ENCODE data around the gene MAK.
"Not testable (repeated sequence)": the region's sequence is repeated elsewhere in the genome, so short reads cannot be mapped to it uniquely, and the experiment has no call there.

MAK gene

GRCh38 chr6:10723567-10723881 is 114.8 kb downstream of the MAK start:
- no peak for TF ChIP-seq CTCF (IDR thresholded peaks at IDR 0.05; ENCODE audit: low read depth, low read length, missing control alignments)
- no peak for DNase-seq (ENCODE audit: low read depth)
- peak overlapping the region; percentile 58 for H3K4me3 ChIP-seq (ENCODE audit: low read depth, low read length)

- peak; percentile 79 for DNase-seq (ENCODE audit: low read depth)
- peak within 1 kb of the TSS; percentile 58 for H3K4me3 ChIP-seq (ENCODE audit: low read depth, low read length)
- TF ChIP-seq CTCF (IDR thresholded peaks at IDR 0.05; ENCODE audit: low read depth, low read length, missing control alignments): no peak
Observed at GRCh38 chr6:10722820-10723566, 115.3 kb downstream of the MAK start, which contains the start of gene TMEM14C. Gene TMEM14C, plus strand, starts transcription at chr6:10723070. Its CDS starts 1,544 bp downstream, at chr6:10724614.

- DNase-seq (ENCODE audit: low read depth): no peak
- TF ChIP-seq CTCF (IDR thresholded peaks at IDR 0.05; ENCODE audit: low read depth, low read length, missing control alignments): no peak
- H3K4me3 ChIP-seq (ENCODE audit: low read depth, low read length): peak overlapping the region; percentile 58
Observed at GRCh38 chr6:10722570-10722819, 115.8 kb downstream of the MAK start.

GRCh38 chr6:10721850-10722569 is 116.3 kb downstream of the MAK start:
- TF ChIP-seq CTCF (IDR thresholded peaks at IDR 0.05; ENCODE audit: low read depth, low read length, missing control alignments): no peak
- H3K4me3 ChIP-seq (ENCODE audit: low read depth, low read length): peak overlapping the region; percentile 58
- no peak for DNase-seq (ENCODE audit: low read depth)

- not testable (repeated sequence) for DNase-seq (ENCODE audit: low read depth)
- H3K4me3 ChIP-seq (ENCODE audit: low read depth, low read length): peak overlapping the region; percentile 69
Observed at GRCh38 chr6:10720960-10721849, 117.1 kb downstream of the MAK start.

GRCh38 chr6:10720265-10720959 is 117.9 kb downstream of the MAK start:
- no peak for TF ChIP-seq CTCF (IDR thresholded peaks at IDR 0.05; ENCODE audit: low read depth, low read length, missing control alignments)
- H3K4me3 ChIP-seq (ENCODE audit: low read depth, low read length): peak overlapping the region; percentile 69
- DNase-seq (ENCODE audit: low read depth): no peak

- peak overlapping the region; percentile 69 for H3K4me3 ChIP-seq (ENCODE audit: low read depth, low read length)
- DNase-seq (ENCODE audit: low read depth): no peak
- TF ChIP-seq CTCF (IDR thresholded peaks at IDR 0.05; ENCODE audit: low read depth, low read length, missing control alignments): no peak
Observed at GRCh38 chr6:10719964-10720264, 118.4 kb downstream of the MAK start.
